Measurements from ENCODE around the gene ANO3.

- no peak for TF ChIP-seq CTCF (IDR thresholded peaks at IDR 0.05)
- TF ChIP-seq POLR2A (IDR thresholded peaks at IDR 0.05) = no peak
- TF ChIP-seq EP300 (IDR thresholded peaks at IDR 0.05) = no peak
These were observed 135.6 kb downstream of the ANO3 start for GRCh38 chr11:26467506-26467905.

Data from gastroesophageal sphincter (tissue), 3 donors.